Large intestine (tissue), 3 donors: ENCODE data around the gene EIF2S3. TPM values are rescaled to one million over a fixed set of nuclear protein-coding genes. Genes with fewer than 3 reads are reported as not detected.

ENCODE experiments used
- DNase-seq, 2 donors: peaks; one replicate each; pipeline versions ENCODE4 v3.0.0 to v3.0.0-alpha.2; 2013
- H3K27ac ChIP-seq: one replicate; pipeline ENCODE4 v1.5.1; 2013; ENCODE audit warnings: low read length
- H3K27me3 ChIP-seq: 2 replicates; pipeline ENCODE4 v1.6.1; 2013; ENCODE audit warnings: low read length; ENCODE audit not compliant: control insufficient read depth, insufficient read depth
- H3K36me3 ChIP-seq: 2 replicates; pipeline ENCODE4 v1.6.1; 2013; ENCODE audit warnings: low read length; ENCODE audit not compliant: control insufficient read depth, insufficient read depth
- H3K4me1 ChIP-seq: one replicate; pipeline ENCODE4 v1.6.1; 2013; ENCODE audit warnings: low read length; ENCODE audit not compliant: control insufficient read depth, insufficient read depth
- H3K4me3 ChIP-seq: one replicate; pipeline ENCODE4 v1.5.1; 2013; ENCODE audit warnings: low read length
- H3K9me3 ChIP-seq: one replicate; pipeline ENCODE4 v1.6.1; 2013; ENCODE audit warnings: mild to moderate bottlenecking, low read depth, low read length, moderate library complexity; ENCODE audit not compliant: control insufficient read depth
- WGBS: methylation state at CpG from one replicate; pipeline ENCODE4 v1.1.5; 2013; ENCODE audit warnings: low lambda C conversion rate; ENCODE audit not compliant: insufficient coverage; 5-methylcytosine and 5-hydroxymethylcytosine counted together
- polyA plus RNA-seq: library from polyadenylated mRNA; unstranded; fragments of 120-200 nt; gene quantifications from one replicate; pipeline ENCODE4 v1.2.1, GENCODE V29; 2013

Gene EIF2S3
- polyA plus RNA-seq, 1 donor = 235 TPM

- DNase-seq = no peak
- Histone ChIP-seq H3K36me3 (peaks cover 3% of the 10 kb centered on the region), H3K27ac (no peak overlapping the region), H3K9me3 (no peaks in the 10 kb centered on the region), H3K27me3 (no peaks in the 10 kb centered on the region), H3K4me3 (no peak overlapping the region), H3K4me1 (no peaks in the 10 kb centered on the region)
- no CpG with 5 or more reads among the region's 2 CpGs for WGBS
Measured at GRCh38 chrX:24082447-24082846, 27.7 kb downstream of the EIF2S3 start.

- Histone ChIP-seq H3K27ac (no peak overlapping the region), H3K9me3 (no peaks in the 10 kb centered on the region), H3K36me3 (no peaks in the 10 kb centered on the region), H3K4me3 (no peak overlapping the region), H3K27me3 (no peaks in the 10 kb centered on the region), H3K4me1 (no peaks in the 10 kb centered on the region)
- no peak for DNase-seq
- whole genome bisulfite sequencing = no CpG with 5 or more reads among the region's 6 CpGs
Measured at GRCh38 chrX:24085101-24085500, 30.3 kb downstream of the EIF2S3 start.

DNA sequence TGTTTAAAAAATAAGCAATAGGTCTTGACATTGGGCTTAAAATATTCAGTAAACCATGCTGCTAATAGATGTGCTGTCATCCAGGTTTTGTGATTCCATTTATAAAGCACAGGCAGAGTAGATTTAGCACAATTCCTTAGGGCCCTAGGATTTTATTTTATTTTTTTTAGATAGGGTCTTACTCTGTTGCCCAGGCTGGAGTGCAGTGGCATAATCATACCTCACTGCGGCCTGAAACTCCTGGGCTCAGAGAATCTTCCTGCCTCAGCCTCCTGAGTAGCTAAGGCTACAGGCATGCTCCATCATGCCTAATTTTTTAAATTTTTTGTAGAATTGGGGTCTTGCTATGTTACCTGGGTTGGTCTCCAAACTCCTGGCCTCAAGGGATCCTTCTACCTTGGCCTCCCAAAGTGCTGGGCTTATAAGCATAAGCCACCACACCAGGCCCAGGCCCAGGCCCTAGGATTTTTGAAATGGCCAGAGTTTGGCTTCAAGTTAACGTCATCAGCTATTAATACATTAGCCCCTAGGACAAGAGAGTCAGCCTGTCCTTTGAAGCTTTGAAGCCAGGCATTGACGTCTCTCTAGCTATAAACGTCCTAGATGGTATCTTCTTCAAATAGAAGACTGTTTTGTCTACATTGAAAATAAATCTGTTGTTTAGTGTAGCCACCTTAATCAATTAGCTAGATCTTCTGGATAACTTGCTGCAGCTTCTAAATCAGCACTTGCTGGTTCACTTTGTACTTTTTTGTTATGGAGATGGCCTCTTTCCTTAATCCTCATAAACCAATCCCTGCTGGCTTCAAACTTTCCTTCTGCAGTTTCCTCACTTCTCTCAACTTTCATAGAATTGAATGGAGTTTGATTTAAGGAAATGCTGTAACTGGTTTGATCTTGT is 35.8 kb downstream of the EIF2S3 start:
- WGBS = no CpG with 5 or more reads among the region's 4 CpGs
- H3K4me1 ChIP-seq = no peaks in the 10 kb centered on the region
- no peak overlapping the region for H3K4me3 ChIP-seq
- no peaks in the 10 kb centered on the region for H3K36me3 ChIP-seq
- H3K9me3 ChIP-seq = no peaks in the 10 kb centered on the region
- no peak for DNase-seq
- no peaks in the 10 kb centered on the region for H3K27me3 ChIP-seq
- no peak overlapping the region for H3K27ac ChIP-seq

DNA sequence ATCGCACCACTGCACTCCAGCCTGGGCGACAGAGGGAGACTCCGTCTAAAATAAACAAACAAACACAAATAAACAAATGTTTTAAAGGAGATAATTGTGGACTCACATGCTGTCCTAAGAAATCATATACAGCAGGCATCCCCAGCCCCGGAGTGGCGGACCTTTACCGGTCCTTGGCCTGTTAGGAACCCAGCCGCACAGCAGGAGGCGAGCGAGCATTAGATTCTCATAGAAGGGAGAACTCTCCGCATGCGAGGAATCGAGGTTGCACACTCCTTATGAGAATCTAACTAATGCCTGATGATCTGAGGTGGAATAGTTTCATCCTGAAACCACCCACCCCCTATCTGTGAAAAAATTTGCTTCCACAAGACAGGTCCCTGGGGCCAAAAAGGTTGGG is 39.0 kb downstream of the EIF2S3 start:
- no peaks in the 10 kb centered on the region for H3K9me3 ChIP-seq
- H3K4me1 ChIP-seq = no peaks in the 10 kb centered on the region
- WGBS = no CpG with 5 or more reads among the region's 12 CpGs

GRCh38 chrX:24097741-24098260 is 43.0 kb downstream of the EIF2S3 start:
- Histone ChIP-seq H3K9me3 (no peaks in the 10 kb centered on the region), H3K36me3 (no peaks in the 10 kb centered on the region), H3K27me3 (no peaks in the 10 kb centered on the region), H3K27ac (no peak overlapping the region), H3K4me1 (no peaks in the 10 kb centered on the region), H3K4me3 (no peak overlapping the region)
- WGBS = no CpG with 5 or more reads among the region's 1 CpG
- no peak for DNase-seq

More for the DNA sequence above, 39.0 kb downstream of the EIF2S3 start:
- no peak for DNase-seq
- Histone ChIP-seq H3K36me3 (no peaks in the 10 kb centered on the region), H3K4me3 (no peak overlapping the region), H3K27me3 (no peaks in the 10 kb centered on the region), H3K27ac (no peak overlapping the region)

DNA sequence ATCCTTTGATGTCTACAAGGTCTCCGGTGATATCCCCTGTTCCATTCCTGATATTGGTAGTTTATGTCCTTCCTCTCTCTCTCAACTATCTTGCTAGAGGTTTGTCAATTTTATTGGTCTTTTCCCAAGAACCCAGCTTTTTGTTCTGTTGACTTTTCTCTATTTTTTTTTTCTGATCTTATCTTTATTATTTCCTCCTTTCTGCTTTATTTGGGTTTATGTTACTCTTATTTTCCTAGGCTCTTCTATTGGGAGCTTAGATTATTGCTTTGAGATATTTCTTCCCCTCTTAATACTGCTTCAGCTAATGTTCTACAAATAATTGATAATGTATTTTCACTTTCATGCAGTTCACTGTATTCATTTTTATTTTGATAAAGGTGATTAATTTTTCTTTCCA is 44.2 kb downstream of the EIF2S3 start:
- no peaks in the 10 kb centered on the region for H3K36me3 ChIP-seq
- H3K4me1 ChIP-seq = no peaks in the 10 kb centered on the region
- no peaks in the 10 kb centered on the region for H3K9me3 ChIP-seq
- no peak overlapping the region for H3K4me3 ChIP-seq
- DNase-seq = no peak
- H3K27me3 ChIP-seq = no peaks in the 10 kb centered on the region
- H3K27ac ChIP-seq = no peak overlapping the region
- WGBS = 50% methylated on average over 1 of the region's 1 CpG

DNA sequence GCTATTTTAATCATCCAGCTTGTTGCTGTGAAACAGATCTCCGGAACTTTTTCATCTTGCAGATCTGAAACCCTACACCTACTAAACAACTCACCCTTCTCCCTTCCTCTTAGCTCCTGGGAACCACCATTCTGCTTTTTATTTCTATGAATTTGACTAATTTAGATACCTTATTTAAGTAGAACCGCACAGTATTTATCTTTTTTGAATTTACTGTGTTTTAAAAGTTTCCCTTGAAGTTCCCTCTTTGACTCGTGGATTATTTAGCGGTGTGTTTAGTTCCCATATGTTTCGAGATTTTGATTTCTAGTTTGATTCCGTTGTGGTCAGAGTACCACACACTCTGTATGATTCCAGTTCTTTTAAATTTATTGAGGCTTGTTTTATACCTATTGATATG is 44.6 kb downstream of the EIF2S3 start:
- no peak overlapping the region for H3K27ac ChIP-seq
- H3K4me3 ChIP-seq = no peak overlapping the region
- no peaks in the 10 kb centered on the region for H3K9me3 ChIP-seq
- WGBS = no CpG with 5 or more reads among the region's 6 CpGs
- DNase-seq = no peak
- no peaks in the 10 kb centered on the region for H3K4me1 ChIP-seq
- H3K27me3 ChIP-seq = no peaks in the 10 kb centered on the region
- no peaks in the 10 kb centered on the region for H3K36me3 ChIP-seq

GRCh38 chrX:24100713-24101112 is 46.0 kb downstream of the EIF2S3 start:
- no peaks in the 10 kb centered on the region for H3K9me3 ChIP-seq
- WGBS = no CpG with 5 or more reads among the region's 2 CpGs

DNA sequence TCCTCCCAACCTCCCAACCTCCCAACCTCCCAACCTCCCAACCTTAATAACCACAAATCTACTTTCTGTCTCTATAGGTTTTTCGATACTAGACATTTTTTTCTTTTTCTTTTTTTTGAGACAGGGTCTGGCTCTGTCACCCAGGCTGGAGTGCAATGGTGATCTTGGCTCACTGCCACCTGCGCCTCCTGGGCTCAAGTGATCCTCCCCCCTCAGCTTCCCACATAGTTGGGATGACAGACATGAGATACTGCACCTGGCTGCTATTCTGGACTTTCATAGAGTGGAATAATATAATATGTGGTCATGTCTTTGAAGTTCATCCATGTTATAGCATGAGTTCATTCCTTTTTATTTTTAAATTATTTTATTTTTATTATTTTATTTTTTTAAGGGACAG is 55.3 kb downstream of the EIF2S3 start:
- Histone ChIP-seq H3K9me3 (no peaks in the 10 kb centered on the region), H3K4me3 (no peak overlapping the region), H3K27me3 (no peaks in the 10 kb centered on the region), H3K36me3 (no peaks in the 10 kb centered on the region), H3K27ac (no peak overlapping the region), H3K4me1 (no peaks in the 10 kb centered on the region)
- no CpG with 5 or more reads among the region's 2 CpGs for WGBS
- DNase-seq = no peak

More at GRCh38 chrX:24100713-24101112, 46.0 kb downstream of the EIF2S3 start:
- no peaks in the 10 kb centered on the region for H3K36me3 ChIP-seq
- no peaks in the 10 kb centered on the region for H3K27me3 ChIP-seq
- H3K27ac ChIP-seq = no peak overlapping the region
- no peak overlapping the region for H3K4me3 ChIP-seq
- no peak for DNase-seq
- H3K4me1 ChIP-seq = no peaks in the 10 kb centered on the region

DNA sequence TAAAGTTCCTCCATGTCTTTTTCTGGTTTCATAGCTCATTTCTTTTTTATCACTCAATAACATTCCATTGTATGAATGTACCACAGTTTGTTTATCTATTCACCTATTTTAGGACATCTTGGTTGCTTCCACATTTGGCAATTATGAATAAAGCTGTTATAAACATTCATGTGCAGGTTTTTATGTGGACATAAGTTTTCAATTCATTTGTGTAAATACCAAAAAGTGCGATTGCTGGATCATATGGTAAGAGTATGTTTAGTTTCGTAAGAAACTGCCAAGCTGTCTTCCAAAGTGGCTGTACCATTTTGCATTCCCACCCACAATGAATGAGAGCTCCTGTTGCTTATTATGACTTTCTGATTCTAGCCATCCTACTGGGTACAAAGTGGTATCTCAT is 58.4 kb downstream of the EIF2S3 start:
- WGBS = no CpG with 5 or more reads among the region's 2 CpGs
- H3K9me3 ChIP-seq = no peaks in the 10 kb centered on the region
- no peak for DNase-seq
- H3K27ac ChIP-seq = no peak overlapping the region
- H3K36me3 ChIP-seq = no peaks in the 10 kb centered on the region
- H3K4me1 ChIP-seq = no peaks in the 10 kb centered on the region
- H3K27me3 ChIP-seq = no peaks in the 10 kb centered on the region
- H3K4me3 ChIP-seq = no peak overlapping the region

GRCh38 chrX:24117258-24117657 is 62.5 kb downstream of the EIF2S3 start:
- H3K4me3 ChIP-seq = no peak overlapping the region
- no peaks in the 10 kb centered on the region for H3K36me3 ChIP-seq
- DNase-seq = peak; percentile 2 to 12
- no peaks in the 10 kb centered on the region for H3K4me1 ChIP-seq
- no peak overlapping the region for H3K27ac ChIP-seq
- no peaks in the 10 kb centered on the region for H3K9me3 ChIP-seq
- WGBS = 80% methylated on average over 1 of the region's 3 CpGs
- no peaks in the 10 kb centered on the region for H3K27me3 ChIP-seq
